SIG-M5 treated with dmso at 0.1 percent for 504 hours (cell line): ENCODE results near the gene PDZRN4.

ENCODE experiments used
- DNase-seq: peaks from one replicate; lab custom pipeline; 2025; ENCODE audit not compliant: unreplicated experiment; lab: John Stamatoyannopoulos, UW

The PDZRN4 gene

GRCh38 chr12:41441180-41441579 is 253.1 kb downstream of the PDZRN4 start:
- no peak for DNase-seq

GRCh38 chr12:41442896-41443295 is 254.8 kb downstream of the PDZRN4 start:
- no peak for DNase-seq

GRCh38 chr12:41443690-41444089 is 255.6 kb downstream of the PDZRN4 start:
- no peak for DNase-seq

GRCh38 chr12:41452838-41453407 is 264.8 kb downstream of the PDZRN4 start:
- DNase-seq = no peak

GRCh38 chr12:41453409-41453808 is 265.3 kb downstream of the PDZRN4 start:
- no peak for DNase-seq

- DNase-seq = no peak
These were observed 271.2 kb downstream of the PDZRN4 start for GRCh38 chr12:41459111-41459905.

GRCh38 chr12:41459906-41460214 is 271.7 kb downstream of the PDZRN4 start:
- DNase-seq = no peak

GRCh38 chr12:41460906-41461305 is 272.8 kb downstream of the PDZRN4 start:
- DNase-seq = no peak

GRCh38 chr12:41462312-41462711 is 274.2 kb downstream of the PDZRN4 start:
- DNase-seq = no peak

- no peak for DNase-seq
These were observed 277.4 kb downstream of the PDZRN4 start for GRCh38 chr12:41465526-41465925.

GRCh38 chr12:41466300-41466699 is 278.2 kb downstream of the PDZRN4 start:
- DNase-seq = no peak

- no peak for DNase-seq
These were observed 278.7 kb downstream of the PDZRN4 start for GRCh38 chr12:41466802-41467201.

GRCh38 chr12:41467591-41468325 is 279.6 kb downstream of the PDZRN4 start:
- no peak for DNase-seq

GRCh38 chr12:41468341-41468740 is 280.2 kb downstream of the PDZRN4 start:
- no peak for DNase-seq

GRCh38 chr12:41468756-41469155 is 280.6 kb downstream of the PDZRN4 start:
- DNase-seq = no peak

- DNase-seq = no peak
These were observed 285.3 kb downstream of the PDZRN4 start for GRCh38 chr12:41473441-41473840.

- DNase-seq = no peak
These were observed 285.9 kb downstream of the PDZRN4 start for GRCh38 chr12:41474001-41474400.

- DNase-seq = no peak
These were observed 288.6 kb downstream of the PDZRN4 start for GRCh38 chr12:41476499-41477439.

- no peak for DNase-seq
These were observed 291.3 kb downstream of the PDZRN4 start for GRCh38 chr12:41479426-41479825.

GRCh38 chr12:41485203-41485602 is 297.1 kb downstream of the PDZRN4 start:
- DNase-seq = no peak

GRCh38 chr12:41486718-41487117 is 298.6 kb downstream of the PDZRN4 start:
- no peak for DNase-seq
